Ramos (cell line): Measurements from ENCODE around the gene CBR1.
"Not testable (repeated sequence)": the region's sequence is repeated elsewhere in the genome, so short reads cannot be mapped to it uniquely, and the experiment has no call there.

Experiments
- in situ Hi-C: fragments of 300-500 bp; cut with MboI; formaldehyde crosslinking; loops from one replicate; pipeline ENCODE4 v1.14.3; 2022; ENCODE audit warnings: low sequenced_read_pairs; ENCODE audit not compliant: unreplicated experiment

Gene CBR1

GRCh38 chr21:36076878-36077655 is 7.2 kb downstream of the CBR1 start:
- in situ Hi-C loops: no loop called here

DNA sequence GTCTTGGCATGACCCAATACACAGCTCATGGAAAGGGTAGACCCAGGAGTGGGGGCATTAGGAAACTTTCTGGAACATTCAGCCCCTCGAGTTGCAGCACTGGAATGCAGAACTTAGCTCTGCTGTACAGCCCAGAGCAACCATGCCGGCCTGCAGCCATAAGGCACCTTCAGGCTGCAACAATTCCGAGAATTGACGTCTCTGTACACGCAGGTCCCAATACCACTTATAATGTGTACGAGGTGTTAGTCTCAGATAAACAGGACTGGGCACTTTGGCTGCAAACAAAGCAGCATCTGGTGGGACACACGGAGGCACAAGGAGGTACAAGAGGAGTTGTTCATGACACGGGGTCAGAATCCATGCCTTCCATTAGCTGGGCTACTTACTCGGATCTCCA is 7.9 kb downstream of the CBR1 start:
- in situ Hi-C loops: no loop called here

DNA sequence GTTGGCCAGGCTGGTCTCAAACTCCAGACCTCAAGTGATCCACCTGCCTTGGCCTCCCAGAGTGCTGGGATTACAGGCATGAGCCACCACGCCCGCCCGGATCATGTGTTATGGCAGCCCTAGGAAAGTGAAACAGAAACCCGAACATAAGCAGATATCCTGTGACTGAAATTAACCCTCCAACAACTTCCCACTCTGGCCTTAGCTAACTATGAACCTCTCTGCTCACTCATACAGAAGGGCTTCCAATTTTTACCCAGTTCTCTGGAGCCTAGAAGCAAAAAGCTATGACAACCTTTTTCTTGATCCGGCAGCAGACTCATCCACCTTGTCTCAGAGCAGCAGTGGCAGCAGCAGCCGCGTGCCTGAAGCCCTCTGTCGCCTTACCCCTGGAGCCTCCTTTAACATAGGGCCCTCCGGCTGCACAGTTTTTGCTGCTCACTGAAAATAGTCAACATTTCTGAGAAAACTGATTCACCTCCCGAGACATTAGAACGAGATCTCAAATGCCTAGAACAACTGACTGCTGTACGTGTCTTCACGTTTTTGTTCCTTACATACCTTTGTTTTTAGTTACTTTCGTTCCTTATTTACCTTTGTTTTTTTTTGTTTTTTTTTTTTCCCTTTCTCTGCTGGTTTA is 9.3 kb downstream of the CBR1 start:
- in situ Hi-C loops: no loop called here

DNA sequence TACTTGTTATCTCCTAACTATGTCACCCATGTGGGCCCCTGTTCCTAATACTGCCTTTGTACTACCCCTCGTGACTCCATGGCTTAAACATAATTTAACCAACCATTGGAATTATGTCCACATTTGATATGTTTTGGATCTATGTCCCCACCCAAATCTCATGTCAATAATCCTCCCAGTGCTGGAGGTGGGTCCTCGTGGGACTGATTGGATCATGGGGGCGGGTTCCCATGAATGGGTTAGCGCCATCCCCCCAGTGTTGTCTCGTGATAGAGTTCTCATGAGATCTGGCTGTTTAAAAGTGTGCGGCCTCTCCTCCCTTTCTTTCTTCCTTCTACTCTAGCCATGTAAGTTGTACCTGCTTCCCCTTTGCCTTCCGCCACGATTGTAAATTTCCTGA is 9.8 kb downstream of the CBR1 start:
- in situ Hi-C loops: no loop called here

DNA sequence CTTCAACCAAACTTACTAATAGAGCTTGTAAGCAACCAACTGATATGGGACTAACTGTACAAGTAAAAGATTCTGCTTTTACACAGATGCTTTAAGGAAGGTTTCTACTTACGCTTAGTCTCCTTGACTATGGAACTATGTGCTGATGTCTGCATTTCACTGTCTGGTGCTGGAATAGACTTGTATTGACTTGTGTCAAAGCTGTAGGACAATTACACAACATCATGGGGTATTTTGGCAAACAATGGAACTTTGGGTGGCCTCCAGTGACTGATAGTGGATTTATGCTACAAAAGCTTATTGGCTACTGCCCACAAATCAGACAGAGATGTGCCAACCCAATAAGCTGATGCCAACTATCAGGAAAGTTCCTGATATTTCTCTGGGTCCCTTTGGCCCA is 10.6 kb downstream of the CBR1 start:
- in situ Hi-C loops: no loop called here

- in situ Hi-C loops: no loop called here
Measured at GRCh38 chr21:36082237-36082664, 12.4 kb downstream of the CBR1 start.

GRCh38 chr21:36087362-36088138 is 17.7 kb downstream of the CBR1 start:
- in situ Hi-C loops: no loop called here

DNA sequence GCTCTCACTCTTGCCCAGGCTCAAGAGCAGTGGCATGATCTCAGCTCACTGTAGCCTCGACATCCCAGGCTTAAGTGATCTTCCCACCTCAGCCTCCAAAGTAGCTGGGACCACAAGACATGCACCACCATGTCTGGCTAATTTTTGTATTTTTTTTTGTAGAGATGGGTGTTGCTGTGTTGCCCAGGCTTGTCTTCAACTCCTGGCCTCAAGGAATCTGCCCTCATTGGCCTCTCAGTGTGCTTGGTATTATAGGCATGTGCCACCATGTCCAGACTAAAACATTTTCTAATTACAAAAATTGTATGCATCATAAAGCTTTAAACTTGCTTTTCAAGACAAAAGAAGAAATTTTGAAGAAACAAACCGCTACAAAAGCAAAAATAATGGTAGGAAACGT is 20.1 kb downstream of the CBR1 start:
- in situ Hi-C loops: no loop called here

DNA sequence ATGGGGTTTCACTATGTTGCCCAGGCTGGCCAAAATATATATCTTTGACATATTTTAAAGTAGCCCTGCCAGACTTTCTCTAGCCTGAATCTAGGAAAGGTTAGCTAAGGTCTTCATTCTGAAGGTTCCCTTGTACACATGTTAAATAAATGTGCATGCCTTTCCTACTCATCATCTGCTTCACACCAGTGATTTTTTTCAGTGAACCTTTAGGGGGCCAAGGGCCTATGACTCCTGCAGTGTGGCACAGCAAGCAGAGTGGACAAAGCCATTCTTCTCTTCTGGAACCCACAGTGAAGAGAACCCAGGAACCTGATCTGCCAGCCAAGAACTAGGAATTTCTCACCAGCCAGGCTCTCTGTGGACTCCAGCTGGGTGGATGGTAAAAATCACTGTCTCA is 22.9 kb downstream of the CBR1 start:
- in situ Hi-C loops: no loop called here

DNA sequence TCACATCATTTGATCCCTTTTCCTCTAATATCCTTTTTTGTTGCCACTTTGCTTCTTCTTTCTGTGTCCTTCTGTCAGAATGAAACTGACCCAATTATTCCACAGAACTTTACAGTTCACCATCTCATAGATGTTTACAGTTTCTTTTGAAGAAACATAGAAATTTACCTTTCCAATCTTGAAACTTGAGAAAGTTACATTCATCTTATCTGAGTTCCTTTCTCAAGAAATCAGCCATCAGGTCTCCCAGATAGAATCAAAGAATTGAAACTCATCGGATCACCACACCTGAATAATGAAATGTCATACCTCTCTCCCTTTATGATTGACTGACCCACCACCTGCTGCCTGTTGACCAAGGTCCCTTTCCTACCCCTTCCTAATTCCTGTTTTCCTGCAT is 23.7 kb downstream of the CBR1 start:
- in situ Hi-C loops: no loop called here

- in situ Hi-C loops: no loop called here
Measured at GRCh38 chr21:36096398-36097290, 26.8 kb downstream of the CBR1 start.

DNA sequence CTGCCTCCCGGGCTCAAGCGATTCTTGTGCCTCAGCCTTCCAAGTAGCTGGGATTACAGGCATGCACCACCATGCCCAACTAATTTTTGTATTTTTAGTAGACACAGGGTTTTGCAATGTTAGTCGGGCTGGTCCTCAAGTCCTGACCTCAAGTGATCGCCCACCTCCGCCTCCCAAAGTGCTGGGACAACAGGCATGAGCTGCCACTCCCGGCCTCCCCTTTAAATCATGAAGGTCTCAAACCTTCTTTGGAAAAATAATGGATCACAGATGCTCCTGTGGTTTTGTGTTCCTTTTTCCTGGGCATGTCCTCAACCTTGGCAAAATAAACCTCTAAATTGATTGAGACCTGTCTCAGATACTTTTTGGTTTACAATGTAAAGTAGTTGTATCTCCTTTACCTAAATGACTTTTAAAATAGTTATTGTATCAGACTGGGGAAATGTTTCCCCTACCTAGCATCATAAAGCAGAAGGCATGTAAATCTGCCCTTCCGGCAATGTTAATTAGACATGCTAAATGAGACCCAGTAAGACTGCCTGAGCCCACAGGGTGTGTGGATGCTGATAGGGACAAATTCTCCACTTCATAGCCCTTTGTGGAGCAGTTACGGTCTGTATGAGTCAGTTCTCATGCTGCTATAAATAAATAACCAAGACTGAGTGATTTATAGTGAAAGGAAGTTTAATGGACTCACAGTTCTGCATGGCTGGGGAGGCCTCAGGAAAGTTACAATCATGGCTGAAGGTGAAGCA is 27.8 kb downstream of the CBR1 start:
- in situ Hi-C loops: no loop called here

GRCh38 chr21:36098182-36098532 is 28.3 kb downstream of the CBR1 start:
- in situ Hi-C loops: no loop called here

DNA sequence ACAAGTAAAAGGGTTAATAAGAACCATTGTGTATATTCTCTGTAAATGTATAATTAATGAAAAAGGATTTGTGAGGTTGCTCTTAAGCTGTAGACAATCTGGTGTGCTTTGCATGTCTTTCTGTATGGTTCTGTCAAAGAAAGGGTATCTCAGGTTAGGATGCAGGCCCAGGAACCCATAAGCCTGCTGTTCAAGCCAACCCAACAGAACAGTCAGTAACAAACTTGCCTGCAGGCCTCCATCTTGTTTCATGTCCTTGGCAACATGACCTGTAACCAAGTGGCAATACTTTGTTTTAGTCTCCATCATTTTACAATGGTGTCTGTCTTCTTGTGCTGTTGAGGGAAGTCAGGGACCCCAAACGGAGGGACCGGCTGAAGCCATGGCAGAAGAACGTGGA is 29.2 kb downstream of the CBR1 start:
- in situ Hi-C loops: no loop called here

- in situ Hi-C loops: not testable (repeated sequence)
Measured at GRCh38 chr21:36099695-36100211, 29.9 kb downstream of the CBR1 start.

GRCh38 chr21:36100971-36101641 is 31.3 kb downstream of the CBR1 start:
- in situ Hi-C loops: no loop called here

- in situ Hi-C loops: no loop called here
Measured at GRCh38 chr21:36103434-36103833, 33.6 kb downstream of the CBR1 start.

GRCh38 chr21:36104317-36105300 is 34.8 kb downstream of the CBR1 start:
- in situ Hi-C loops: no loop called here
